Pons (tissue), 1 donor: ENCODE measurements around the gene LRRFIP1.

Experiments used
- DNase-seq: peaks from one replicate; pipeline ENCODE4 v3.0.0-alpha.2; 2016; ENCODE audit warnings: low spot score

Gene LRRFIP1

DNA sequence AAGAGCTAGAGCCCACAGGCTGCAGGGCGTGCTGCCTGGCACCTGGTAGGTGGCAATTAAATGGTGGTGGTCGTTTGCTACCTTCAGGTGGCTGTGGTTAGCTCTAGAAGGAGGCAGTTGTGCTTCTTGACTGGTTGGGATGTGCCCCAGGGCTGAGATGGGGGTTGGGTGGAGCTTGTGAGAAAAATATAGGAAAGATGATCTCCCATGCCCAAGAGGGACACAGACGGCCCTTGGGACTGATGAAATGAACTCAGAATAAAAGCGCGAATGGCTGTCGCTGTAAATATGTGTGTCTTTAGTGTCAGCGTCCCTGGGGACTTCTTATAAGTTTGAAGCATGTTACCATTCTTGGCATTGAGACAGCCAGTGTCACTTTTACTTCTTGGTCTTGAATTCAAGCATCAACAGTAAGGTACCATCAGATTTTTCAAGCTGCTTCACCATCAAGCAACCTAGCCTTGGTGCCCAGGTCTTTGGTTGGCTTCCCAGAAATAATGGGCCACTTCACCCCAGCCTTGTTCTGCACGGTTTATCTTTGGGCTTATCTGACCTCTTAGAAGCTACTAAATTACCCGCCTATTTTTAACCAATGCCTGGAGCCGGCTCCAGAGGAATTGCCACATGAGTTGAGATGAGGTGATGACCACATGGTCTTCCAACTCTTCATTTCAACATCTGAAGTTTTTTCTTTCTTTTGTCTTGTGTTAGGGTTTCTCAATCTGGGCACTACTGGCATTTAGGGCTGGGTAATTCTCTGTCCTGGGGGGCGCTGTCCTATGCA is 11.9 kb downstream of the LRRFIP1 start:
- no peak for DNase-seq

GRCh38 chr2:237639836-237640220 is 12.4 kb downstream of the LRRFIP1 start:
- no peak for DNase-seq

DNA sequence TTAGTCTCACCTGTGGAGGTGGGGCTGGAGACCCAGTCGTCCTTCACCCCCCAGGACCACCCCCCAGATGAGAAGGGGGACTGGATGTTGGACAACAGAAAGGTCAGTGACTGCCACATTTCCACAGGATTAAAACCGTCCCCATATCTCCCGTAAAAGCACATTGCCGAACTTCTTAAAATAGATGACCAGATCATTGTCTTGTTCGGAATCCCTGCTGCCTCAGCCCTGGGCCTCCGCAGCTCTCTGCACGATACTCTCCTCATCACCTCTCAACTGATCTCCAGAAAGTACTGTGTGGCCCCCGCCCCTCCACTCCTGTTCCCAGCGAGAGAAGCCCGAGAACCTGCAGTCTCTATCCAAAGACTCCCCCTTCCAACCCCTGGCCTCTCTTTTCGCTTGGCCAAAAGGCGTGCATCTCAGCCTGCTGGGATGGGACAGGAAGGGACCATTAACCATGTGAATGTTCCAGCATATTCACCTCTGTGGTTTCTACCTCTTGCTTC is 13.2 kb downstream of the LRRFIP1 start:
- no peak for DNase-seq

GRCh38 chr2:237642038-237642734 is 14.8 kb downstream of the LRRFIP1 start:
- DNase-seq = no peak

GRCh38 chr2:237643066-237643465 is 15.7 kb downstream of the LRRFIP1 start:
- DNase-seq = no peak

DNA sequence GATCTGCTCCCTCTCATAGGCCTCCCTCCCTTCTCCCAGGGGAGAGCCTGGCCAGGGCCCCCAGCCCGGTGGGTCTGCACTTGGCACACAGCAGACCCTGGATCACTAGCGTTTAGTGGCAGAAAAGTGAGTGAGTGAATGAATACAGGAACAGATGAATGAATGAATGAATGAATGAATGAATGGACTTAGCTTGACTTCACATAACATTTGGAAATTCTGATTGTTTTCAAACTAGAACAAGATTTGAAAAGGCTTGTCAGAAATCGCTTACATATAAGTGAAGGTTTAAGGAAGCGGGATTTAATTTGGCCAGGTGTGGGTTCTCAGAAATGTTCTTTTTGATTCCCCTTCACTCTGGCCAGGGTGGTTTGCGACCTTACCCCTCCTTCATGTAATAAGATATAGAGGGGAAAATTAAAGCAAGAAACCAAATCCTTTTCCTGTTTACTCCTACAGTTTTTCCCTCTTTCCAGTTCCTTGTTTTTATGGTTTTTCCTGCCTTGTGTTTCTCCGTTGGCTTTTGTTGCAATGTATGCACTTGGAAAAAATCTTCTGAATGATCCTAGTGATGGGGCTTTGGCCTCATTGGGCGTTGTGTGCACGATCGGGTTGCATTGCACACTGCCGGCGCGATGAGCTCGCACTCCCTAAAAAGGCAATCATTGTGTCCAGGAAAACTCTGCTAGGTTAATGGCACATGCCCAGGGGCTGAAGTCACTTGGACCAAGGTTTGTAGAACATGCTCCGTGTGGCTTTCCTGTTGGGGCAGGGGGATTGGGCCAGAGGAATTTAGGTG is 16.4 kb downstream of the LRRFIP1 start:
- DNase-seq = no peak

DNA sequence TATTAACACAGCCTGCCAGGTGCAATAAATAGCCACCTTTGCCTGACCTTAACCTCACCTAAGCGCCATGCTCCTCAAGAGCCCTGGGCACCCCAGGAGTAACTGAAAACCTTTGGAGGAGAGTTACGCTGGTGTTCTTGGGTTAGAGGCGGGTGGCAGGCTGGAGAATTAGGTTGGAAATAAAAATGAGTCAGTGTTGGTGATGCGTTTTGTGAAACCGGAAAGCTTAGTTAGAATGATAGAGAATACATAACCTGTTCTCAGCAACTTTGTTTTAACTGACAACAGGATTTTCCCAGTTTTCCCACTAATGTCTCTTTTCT is 17.0 kb downstream of the LRRFIP1 start:
- DNase-seq = no peak

DNA sequence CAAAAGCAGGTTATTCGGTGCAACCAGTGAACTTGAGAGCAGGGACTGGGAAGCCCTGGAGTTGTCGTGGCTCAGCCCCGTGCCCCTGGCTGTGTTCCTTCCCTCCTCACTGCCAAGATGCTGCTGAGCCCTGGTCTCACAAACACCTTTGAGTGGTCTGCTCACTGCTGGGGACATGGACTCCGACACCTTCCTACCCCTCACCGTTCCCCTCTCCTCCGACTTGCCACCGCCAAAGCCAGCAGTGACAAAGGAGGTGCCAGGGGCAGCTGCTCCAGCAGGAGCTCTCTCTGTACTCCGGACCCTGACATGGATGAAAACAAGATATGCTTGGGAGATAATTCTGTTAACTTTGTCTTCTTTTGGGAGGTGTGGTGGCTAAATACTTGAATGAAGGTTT is 17.9 kb downstream of the LRRFIP1 start:
- no peak for DNase-seq

- DNase-seq = no peak
These were observed 20.0 kb downstream of the LRRFIP1 start for GRCh38 chr2:237647176-237648015.

- DNase-seq = no peak
These were observed 20.6 kb downstream of the LRRFIP1 start for GRCh38 chr2:237648016-237648381.

DNA sequence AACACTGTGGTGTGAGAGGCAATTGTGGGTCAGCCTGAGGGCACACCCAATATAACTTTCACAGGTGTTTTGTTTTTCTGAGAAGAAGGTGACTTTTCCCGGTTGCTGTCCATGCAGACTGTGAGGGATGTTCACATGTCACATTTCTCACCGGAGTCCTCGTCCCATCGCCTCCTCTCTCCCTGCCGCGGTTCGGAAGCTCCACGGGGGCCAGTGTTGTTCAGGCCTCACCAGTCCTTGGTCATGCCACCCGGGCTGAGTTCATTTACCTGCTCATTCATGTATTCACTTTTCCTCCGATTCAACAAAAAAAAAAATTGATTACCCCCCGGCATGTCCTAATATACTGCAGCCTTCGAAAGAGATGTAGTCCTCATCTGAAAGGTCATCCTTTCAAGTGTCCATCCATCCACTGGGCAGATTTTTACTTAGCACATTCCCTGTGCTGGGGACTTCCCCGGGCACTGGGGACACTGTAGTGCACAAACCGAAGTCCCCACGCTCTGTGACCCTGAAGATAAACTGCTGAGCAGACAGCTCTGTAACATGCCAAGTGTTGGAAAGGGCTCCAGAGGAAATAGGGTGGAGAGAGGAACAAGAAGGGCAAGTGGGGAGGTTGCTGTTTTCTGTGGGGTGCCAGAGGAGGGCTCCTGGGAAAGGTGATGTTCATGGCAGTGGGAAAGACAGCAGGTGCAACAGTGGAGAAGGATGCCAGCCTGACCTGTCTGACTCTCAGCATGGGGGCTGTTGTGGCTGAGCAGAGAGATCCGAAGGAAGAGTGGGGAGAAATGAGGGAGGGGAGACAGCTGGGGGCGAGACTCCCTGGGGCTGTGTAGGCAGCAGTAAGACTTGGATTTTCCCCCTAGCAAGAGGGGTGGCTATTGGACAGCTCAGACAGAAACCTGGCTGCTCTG is 22.4 kb downstream of the LRRFIP1 start:
- no peak for DNase-seq

DNA sequence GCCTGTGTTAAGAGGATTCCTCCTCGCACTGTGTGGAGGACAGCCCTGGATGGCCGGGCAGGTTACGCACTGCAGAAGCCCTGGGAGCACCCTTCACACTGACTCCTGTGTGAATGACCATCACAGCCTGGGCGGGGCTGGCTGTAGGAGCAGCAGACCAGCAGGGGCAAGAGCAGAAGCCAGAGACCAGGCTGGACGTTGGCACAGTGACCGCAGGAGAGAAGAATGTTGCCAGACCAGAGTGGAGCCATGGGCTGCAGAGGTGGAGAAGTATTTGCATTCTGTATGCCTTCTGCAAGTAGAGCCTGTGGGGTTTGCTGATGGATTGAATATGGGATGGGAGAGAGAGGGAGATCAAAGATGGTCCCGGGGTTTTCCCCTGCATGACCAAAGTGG is 23.1 kb downstream of the LRRFIP1 start:
- DNase-seq = no peak

DNA sequence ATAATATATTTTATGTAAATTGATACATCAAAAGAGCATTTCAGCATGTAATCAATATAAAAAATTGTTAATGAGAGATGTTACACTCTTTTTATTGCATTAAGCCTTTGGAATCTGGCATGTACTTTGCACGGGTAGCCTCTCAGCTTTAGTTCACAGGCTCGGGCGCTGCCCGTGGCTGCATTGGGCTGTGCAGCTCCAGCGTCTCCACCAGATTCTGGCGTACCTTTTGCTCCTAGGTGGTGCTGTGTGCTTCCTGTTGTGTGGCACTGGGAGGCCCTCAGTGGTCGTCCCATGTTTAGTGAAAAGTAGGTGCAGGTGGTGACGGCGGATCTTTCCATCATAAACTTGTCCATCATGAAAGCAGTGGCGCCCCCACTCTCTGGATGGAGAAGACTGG is 24.4 kb downstream of the LRRFIP1 start:
- DNase-seq = no peak

GRCh38 chr2:237652181-237652580 is 24.8 kb downstream of the LRRFIP1 start:
- no peak for DNase-seq

DNA sequence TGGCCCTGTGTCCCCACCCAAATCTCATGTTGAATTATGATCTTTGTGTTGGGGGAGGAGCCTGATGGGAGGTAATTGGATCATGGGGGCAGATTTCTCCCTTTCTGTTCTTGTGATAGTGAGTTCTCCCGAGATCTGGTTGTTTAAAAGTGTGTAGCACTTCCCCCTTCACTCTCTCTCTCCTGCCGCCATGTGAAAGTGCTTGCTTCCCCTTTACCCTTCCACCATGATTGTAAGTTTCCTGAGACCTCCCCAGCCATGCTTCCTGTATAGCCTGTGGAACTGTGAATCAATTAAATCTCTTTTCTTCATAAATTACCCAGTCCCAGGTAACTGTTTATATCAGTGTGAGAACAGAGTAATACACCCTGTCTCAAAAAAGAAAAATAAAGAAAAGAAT is 25.5 kb downstream of the LRRFIP1 start:
- no peak for DNase-seq

- DNase-seq = no peak
These were observed 26.6 kb downstream of the LRRFIP1 start for GRCh38 chr2:237653776-237654558.

DNA sequence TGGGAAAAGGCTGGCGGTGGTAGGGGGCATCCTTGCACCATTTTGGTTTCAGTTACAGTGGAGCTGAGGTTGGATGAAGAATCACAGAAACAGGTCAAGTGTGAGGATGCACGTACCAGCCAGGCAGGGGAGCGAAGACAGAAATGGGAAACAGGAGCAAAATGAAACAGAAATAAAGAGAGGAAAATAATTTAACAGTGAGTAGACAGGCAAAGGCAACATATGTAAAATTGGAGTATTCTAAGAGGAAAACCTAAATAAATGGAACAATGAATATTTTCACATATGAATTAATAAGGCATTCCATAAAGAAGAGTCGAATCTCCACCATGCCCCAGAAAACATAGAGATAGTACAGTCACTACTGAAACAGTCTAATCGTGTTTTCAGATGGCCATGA is 29.7 kb downstream of the LRRFIP1 start:
- DNase-seq = no peak

DNA sequence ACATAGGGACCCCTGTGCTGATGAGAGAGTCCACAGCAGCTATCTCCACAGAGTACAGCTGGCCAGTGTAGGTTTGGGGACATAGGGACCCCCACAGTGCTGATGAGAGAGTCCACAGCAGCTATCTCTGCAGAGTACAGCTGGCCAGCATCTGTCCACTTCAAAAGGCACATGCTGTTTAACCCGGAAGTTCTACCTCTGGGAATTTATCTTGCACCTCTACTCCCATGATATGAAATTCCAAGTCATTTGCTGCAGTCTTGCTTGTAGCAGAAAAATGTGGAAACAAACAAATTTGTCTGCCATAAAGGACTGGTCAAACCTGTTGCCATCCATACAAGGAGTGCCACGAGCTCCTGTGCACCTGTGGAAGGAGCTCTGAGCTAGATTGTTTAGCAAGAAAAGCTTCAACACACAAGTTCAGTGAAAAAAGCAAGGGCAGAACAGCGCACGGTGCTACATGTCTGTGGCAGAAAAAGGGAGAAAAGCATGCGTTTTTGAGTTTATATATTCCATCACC is 33.1 kb downstream of the LRRFIP1 start:
- DNase-seq = no peak

DNA sequence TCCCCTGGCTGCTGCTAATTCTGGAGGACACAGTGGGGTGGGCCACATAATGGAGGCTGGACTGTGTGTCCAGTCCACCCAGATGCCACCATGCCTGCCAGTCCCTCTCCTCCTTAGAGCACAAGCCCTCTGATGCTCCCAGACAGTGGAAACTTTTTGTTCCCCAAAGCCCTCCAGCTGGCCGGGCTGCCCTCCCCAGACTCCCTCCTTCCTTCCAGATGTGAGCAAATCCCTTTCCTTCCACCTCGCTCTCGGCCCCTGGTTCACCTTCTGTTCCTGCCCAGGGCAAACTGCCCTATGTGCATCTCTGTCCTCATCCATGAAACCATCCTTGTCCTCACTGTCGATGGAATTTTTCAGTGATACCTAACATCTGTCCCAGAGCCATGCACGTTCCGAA is 33.9 kb downstream of the LRRFIP1 start:
- DNase-seq = no peak

- DNase-seq = no peak
These were observed 34.5 kb downstream of the LRRFIP1 start for GRCh38 chr2:237661799-237662328.
